GM18861 (cell line): ENCODE measurements around the gene REPS1.
"Not testable (repeated sequence)": the region's sequence is repeated elsewhere in the genome, so short reads cannot be mapped to it uniquely, and the experiment has no call there.

Source experiments
- ATAC-seq: cut with Tn5 transposase; IDR thresholded peaks from one replicate; pipeline ENCODE4 v1.9.1; 2021; ENCODE audit not compliant: unreplicated experiment

The REPS1 gene

DNA sequence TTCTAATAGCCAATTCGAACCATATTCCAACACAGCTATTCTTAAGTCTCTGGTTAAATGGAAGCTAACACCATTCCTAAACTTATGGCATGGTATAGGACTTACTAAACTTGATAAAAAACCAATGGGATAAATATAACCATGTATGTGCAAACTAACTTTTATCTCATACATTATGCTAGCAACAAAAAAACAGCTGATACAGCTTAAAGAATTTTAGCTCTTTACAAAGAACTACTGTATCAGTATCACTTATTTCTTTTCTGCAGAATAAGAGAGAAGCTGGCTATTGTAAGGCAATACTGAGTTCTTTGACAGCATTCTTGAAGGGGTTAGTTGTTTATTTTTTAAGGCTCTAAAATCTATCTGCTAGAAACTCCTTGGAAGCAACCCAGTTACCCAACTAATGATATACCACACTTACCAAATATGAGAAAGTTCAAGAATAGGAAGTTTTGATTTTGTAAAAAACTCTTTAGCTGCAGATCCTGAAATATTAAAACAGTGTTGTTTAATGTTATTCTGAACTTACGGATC, 44.9 kb downstream of the REPS1 start:
- no peak for ATAC-seq

DNA sequence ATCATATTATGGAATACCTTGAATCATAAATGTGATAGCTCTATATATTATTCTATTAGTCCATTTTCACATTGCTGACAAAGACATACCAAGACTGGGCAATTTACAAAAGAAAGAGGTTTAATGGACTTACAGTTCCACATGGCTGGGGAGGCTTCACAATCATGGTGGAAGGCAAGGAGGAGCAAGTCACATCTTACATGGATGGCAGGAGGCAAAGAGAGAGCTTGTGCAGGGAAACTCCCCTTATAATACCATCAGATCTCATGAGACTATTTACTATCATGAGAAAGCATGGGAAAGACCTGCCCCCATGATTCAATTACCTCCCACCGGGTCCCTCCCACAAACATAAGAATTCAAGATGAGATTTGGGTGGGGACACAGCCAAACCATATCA, 51.2 kb downstream of the REPS1 start:
- ATAC-seq, result not testable (repeated sequence)

DNA sequence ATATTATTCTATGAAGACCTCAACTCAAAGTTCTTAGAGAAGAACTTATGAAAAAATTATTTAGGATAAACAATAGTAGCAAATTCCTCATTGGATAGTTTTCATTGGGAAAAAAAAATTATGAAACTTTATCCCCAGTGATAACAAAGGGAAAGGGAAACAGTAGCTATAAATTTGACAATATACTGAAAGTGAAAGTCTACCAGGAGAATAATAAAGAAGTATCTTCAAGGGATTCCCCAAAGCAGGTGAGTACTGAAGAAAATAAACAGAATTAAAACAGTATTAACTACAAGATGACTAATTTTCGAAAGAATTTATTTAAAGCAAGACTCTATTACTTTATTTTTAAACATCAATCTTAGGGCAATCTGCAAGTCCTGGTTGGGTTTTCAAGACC, 56.4 kb downstream of the REPS1 start:
- no peak for ATAC-seq

DNA sequence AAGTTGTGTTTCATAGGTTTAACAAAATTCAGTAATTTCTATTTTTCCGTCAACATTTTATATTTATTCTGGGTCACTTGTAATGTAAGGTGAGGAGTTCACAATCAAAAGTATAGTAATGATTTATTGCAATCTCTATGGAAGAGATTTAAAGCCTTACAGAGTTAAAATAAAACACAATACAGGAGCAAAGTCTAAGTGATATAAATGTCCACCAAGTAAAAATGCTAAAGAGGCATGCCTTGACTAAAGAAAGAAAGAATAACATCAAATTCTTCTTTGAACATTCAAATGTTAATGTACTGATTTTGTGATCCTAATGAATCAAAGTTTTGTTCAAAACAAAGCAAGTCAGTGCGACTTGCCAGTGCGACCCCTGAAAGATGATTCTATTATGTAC, 61.5 kb downstream of the REPS1 start:
- ATAC-seq, result no peak

DNA sequence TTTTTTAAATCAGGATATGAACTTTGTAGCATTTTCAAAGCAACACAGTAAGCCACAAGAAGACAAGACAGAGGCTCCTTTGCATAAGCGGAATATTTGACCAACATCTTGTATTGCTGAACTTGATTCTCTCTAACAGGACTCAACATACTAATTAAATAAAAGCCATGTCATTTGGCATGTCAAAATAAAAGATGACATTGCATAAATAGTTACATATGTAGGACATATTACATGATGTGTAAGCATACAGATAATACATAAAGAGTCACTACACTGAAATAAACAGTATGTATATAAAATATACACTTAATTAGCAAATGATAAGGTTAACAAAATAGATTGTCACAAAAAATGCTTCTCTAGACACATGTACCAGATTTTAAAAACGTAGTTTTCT, 62.2 kb downstream of the REPS1 start:
- no peak for ATAC-seq

DNA sequence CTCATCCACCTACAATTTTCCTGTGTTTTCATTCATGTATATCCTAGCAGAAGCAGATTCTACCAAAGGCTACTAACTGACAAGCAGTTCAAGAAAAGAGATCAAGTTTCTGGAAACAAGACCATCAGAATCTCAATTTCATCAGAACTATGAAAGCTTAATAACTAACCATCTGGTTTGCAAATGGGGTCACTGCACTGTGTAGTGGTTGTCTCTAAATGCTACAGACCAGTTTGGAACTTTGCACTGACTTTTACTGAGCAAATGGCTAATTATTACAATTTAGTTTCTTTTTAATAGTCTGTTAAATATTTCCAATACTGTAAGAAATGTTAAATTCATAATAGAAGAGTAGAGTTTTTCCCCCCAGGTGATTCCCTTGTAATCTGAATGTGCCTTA, 64.5 kb downstream of the REPS1 start:
- ATAC-seq, result peak; percentile 61

DNA sequence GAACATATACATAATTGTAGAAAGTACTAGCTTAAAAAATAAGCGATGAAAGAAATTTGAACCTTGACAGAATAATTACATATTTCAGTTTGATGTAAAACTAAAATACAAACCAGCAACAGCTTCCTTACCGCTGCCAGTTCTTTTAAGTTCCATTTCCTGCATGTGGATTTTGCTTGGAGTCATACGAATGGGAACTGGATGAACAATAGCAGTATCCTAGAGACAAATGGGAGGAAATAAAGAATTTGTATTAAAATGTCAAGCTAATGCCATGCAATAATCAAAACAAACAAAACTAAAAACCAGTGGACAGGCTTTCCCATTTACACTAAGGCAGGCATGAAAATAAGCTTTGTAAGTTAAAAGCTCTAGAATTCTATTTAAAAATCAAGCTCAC, 67.1 kb downstream of the REPS1 start:
- ATAC-seq, result no peak

DNA sequence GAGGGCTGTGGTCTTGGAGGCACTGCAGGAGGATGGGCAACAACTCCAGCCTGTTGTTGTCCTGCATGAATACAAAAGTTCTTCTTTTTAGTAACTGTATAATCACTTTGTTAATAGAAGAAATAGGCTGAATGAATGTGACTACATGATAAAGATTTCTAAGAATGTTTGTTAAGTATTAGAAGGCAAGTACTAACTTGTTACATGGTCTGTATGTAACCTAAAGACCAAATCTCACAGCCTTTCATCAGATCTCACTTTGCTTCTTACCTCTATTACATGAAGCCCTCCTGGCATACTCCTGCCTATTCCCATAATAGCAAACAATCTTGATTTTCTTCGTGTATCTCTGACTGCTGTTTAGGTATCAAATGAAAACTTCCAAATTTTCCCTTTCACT, 73.4 kb downstream of the REPS1 start:
- ATAC-seq, result no peak

DNA sequence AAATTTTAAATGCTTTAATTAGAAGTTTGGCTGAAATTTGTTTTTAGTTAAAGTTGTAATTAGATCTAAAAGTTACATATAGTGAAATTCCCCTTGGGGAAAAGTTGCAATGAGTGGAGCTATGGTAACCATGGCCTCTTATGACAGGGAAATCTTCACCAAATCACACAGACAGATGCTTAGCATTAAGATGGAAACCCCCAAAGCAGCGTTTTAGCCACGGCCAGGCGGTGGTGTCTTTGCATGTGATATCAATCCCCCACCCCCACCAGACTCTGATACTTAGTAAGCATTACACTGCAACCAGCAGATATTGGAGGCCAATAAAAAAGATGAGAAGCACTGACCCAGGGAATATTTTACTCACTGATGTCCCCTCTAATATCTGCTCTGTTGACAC, 75.7 kb downstream of the REPS1 start:
- ATAC-seq, result no peak

DNA sequence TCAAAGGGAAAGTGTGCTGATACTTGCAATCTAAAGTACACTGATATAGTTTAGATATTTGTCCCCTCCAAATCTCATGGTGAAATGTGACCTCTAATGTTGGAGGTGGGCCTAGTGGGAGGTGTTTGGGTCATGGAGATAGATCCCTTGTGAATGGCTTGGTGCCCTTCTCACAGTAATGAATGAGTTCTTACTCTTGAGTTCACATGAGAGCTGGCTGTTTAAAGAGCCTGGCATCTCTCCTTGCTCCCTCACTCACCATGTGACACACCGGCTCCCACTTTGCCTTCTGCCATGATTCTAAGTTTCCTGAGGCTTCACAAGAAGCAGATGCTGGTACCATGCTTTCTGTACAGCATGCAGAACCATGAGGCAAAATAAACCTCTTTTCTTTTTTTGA, 78.1 kb downstream of the REPS1 start:
- no peak for ATAC-seq

DNA sequence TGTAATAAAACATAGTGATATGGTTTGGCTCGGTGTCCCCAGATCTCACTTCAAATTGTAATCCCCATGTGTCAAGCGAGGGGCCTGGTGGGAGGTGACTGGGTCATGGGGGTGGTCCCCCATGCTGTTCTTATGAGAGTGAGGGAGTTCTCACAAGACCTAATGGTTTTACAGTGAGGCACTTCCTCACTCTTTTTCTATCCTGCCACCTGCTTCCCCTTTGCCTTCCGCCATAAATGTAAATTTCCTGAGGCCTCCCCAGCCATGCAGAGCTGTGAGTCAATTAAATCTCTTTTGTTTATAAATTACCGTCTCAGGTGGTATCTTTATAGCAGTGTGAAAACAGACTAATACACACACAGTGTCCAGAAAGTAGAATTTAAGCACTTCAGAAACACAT, 78.5 kb downstream of the REPS1 start:
- no peak for ATAC-seq

DNA sequence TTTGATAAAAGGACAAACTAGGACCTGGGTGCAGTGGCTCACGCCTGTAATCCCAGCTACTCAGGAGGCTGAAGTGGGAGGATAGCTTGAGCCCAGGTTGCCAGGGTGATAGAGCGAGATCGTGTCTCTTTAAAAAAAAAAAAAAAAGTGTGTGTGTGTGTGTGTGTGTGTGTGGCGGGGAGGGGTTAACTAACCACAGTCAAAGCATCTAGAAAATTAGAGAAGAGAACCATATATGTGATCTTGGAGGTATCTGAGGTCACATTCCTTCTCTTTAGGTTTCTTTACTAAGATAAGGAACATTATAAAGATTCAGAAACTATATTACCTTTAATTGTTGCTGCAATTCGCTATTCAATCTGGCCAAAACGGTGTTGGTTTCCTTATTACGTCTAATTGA, 80.9 kb downstream of the REPS1 start:
- ATAC-seq, result no peak

DNA sequence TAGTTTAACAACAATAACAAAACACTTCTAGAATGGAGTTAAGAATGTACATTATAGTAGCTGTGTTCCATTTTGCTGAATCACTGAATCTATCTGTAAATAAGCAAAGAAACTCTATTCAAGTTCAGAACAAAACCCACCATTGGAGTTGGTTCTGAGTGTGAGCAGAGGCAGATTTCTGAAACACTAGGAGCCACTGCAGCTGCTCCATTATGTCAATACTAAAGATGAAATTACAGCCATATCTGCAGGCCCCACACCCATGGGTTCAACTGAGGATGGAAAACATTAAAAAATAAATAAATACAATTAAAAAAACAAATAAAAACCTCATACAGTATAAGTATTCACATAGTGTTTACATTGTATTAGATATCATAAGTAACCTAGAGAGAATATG, 91.0 kb downstream of the REPS1 start:
- no peak for ATAC-seq

DNA sequence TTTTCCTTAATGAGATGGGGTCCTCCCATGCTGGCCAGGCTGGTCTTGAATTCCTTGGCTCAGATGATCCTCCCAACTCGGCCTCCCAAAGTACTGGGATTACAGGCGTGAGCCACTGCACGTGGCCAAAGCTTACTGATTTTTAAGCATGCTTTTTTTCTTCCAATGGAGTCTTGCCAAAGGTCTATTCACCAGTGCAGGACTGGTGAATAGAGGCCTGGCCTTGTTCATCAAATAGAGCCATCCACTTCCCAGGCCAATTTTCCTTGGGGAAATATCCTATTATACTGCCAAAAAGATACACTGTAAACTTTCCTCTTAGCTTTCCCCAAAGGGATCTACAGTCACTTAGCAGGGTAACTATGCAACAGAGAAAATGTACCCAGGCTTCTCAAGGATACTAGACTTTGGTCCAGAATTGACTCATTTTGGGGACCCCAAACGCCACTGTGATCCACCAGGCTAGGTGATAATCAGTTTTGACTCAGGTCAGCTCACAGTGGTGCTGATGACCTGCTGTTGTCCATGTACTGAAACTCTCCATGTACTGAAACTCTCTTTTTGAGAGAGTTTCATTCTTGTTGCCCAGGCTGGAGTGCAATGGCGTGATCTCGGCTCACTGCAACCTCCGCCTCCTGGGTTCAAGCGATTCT, 91.8 kb downstream of the REPS1 start:
- no peak for ATAC-seq

DNA sequence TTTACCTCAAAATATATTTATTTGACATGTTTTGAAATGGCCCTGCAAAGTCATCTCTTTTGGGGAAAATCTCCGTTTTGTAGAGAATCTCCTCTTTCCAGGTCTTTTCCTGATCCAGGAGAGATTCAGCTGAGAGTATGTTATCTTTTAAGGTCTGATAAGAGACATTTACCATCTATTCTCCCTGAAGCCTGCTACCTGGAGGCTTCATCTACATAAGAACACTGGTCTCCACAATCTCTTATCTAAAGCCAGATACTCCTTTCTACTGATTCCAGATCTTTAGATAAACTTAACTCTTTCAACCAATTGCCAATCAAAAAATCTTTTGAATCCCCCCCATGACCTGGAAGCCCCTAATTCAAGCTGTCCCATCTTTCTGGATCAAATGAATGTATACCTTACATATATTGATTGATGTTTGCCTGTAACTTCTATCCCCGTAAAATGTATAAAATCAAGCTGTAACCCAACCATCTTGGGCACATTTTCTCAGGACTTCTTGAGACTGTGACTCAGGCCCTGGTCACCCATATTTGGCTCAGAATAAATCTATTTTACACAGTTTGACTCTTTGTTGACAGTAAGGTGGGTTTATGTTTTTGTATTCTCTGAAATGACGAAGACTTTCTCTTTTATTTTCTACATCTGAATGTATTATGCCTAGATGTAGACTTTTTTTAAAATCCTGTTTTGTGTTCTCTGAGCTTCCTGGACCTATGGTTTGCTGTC, 96.6 kb downstream of the REPS1 start:
- ATAC-seq, result no peak

DNA sequence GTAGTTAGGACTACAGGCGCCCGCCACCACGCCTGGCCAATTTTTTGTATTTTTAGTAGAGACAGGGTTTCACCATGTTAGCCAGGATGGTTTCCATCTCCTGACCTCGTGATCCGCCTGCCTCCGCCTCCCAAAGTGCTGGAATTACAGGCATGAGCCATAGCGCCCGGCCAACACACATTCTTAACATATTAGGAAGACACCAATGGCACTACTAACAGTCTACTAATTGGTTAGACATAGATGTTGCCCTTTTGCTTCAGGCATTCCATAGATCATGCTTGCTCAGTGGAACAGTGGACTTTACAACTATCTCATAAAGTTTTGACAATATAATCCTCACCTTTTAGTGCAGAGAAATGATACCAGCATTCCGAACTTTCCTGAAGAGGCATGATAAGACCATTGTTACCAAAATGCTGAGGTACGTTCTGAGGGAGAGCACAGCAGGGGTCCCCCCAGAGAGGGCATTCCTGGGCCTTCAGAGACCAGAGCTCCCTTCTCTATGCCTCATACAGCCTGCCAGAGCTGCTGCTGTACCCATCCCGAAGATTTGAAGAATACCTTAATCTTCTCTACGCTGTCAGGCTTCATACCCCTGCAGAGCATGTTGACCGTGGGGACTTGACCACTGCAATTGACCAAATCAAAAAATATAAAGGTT, 102.8 kb downstream of the REPS1 start:
- ATAC-seq, result no peak

DNA sequence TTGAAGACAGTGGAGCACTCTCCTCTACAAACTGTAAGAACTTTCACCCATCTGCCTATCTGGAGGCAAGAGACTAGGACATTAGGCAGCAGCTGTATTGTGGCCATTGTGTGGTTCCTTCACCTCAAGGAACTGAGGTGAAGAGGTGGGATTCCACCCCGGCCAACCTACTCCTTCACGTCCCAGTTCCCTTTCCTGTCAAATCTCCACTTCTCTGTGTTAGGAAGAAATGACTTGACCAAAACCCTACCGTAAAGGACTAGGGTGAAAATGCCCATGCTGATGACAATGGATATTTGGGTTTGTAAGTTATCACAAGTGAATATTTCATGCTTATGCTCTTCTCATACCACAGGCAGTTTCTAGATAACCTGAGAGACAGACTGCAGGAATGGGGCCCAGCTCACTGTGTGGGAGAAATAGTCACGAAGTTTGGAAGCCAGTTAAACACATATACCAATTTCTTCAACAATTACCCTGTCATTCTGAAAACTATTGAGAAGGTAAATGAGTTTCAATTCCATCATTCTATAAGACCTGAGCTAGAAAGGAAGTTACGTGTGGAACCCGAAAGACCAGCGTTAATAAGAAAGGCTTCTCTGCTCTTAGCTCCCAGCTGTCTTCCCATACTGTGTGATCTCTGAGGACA, 105.6 kb downstream of the REPS1 start:
- peak; percentile 69 for ATAC-seq

DNA sequence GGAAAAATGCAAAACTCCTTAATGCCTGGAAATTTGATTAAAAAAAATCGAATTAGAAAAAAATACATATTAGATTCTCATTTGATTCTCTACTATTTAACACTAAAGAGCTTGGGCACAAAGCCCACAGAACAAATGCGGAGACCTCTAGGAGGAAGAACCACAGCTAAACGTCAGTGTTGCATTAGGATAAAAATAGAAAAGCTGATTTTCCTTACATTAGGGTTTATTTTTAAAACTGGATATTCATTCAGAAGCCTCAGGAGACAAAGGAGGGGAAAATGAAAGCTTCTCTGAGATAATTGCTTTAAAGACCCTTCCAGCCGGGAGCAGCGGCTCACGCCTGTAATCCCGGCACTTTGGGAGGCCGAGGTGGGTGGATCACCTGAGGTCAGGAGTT, 114.9 kb downstream of the REPS1 start:
- ATAC-seq, result no peak

DNA sequence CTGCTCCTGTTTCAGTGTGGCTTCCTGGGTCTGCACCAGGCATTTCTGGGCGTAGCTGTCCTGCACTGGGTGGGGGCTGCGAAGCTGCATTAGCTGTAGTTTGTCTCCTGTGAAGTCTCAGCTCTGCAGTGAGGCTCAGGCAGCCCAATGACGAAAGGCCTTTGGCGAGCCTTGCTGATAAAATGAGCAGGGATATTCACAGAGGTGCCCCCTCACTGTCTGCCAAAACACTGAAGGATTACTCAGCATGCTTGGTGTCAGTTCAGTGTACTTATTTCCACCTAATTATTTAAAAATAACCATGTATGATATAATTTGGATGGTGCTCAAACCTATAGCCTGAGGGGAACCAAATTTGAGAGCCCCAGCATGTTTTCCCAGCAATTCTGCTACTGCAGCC, 118.7 kb downstream of the REPS1 start:
- no peak for ATAC-seq

DNA sequence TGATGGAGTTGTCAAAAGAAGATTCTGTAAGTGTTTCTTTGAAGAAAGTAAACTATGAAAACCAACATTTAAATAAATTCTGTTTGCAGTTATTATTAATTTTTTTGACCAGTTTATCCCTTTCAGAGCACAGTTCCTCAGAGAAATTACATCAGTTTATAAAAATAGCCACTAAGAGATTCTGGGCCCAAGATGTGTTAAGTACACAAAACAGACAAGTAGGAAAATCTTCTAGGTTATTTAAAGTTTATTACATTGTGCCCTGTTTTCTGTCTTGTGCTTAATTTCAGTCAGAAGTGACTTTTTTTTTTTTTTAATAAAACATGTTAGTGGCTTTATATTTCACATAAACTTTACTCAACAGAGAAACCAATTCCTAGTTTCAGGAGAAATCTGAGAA, 119.9 kb downstream of the REPS1 start:
- ATAC-seq, result no peak

DNA sequence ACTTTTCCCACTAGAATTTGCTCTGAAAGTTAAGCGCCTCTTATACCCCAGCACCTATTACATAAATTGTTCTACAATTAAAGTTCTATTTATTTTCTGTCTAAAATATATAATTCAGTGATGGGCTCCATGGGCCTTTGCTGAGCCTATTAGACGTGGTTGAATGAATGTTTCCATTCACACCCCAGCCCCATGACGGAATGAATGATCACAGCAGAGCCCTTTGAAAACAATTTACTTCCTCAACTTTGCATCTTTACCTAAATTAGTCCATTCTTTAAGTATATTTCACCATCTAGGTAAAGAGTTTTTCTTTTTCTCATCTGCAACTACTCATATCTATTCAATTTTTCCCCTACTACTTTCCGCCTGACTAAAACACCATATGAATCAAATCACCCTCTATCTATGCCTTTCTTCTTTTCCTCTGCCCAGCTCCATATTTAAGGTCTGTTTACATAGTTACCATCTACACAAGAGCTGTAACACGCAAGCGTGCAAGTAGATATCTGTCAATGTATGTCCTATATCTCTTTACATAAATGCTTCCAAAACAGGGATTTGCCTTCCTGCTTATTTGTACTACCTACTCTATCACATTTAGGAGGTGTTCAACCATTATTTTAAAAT, 122.5 kb downstream of the REPS1 start:
- ATAC-seq, result no peak
